NT2/D1 (cell line): ENCODE data around the gene WAC.

Source experiments
- SUZ12 ChIP-seq: IDR thresholded peaks from 2 replicates; pipeline ENCODE4 v1.6.1; 2011; ENCODE audit not compliant: insufficient read length, insufficient read depth; ENCODE audit errors: extremely low read depth
- YY1 ChIP-seq: IDR thresholded peaks from 2 replicates; pipeline ENCODE4 v1.6.1; 2011; ENCODE audit not compliant: insufficient read length, insufficient read depth
- ZNF274 ChIP-seq: IDR thresholded peaks from 2 replicates; pipeline ENCODE4 v1.6.1; 2011; ENCODE audit warnings: mild to moderate bottlenecking, low read depth, low read length

DNA sequence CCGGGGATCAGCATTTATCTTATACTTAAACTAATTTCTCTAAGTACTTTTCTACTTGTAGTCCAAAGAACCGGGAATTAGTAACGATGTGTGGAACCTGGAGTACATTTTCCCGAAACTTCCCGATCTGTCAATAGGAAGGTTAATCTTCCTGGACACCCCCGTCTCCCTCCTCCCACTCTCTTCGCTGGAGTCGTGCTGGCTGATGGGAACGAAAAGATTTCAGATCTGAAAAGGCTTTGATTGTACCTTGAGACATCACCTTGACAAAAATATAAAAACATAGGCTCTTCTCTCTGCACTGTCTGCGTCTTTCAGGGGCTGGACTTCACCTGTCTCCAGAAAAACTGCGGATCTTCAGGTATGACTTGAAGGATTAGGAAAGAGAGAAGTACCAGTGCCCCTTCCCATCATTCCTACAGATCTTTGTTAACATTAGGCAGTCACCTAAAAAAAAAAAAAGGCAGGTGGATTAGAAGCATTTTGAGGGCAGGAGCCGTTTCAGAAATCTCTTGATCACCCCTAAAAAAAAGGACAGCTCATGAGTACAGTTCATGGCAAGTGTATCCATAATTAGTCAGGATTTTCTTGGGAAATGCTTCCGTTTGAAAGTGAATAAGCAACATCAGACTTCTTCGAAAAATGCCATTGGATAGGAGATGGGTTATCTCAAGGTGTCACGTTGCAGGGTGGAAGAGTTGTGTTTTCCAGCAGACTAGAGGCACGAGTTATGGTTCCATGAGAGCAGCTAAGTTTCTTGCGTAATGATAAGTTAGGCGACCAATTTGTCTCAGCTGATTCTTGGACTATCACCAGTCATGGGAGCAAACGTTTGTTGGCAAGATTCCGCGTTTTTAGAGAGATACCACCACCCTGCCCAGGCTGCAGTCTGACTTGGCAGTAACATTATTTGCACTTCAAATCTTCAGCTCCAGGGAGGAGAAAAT lies 136.6 kb downstream of the WAC start:
- TF ChIP-seq YY1 = no peak
- TF ChIP-seq ZNF274 = no peak
- TF ChIP-seq SUZ12 = no peak
